UCSD-AML1 (cell line): Measurements from ENCODE around the gene FAM110A.
A peak's percentile ranks its signal among the peaks of the same experiment; 100 is the strongest.
"Not testable (repeated sequence)": the region's sequence is repeated elsewhere in the genome, so short reads cannot be mapped to it uniquely, and the experiment has no call there.

Experiments used
- DNase-seq: peaks from one replicate; lab custom pipeline; 2025; ENCODE audit not compliant: unreplicated experiment; lab: John Stamatoyannopoulos, UW

FAM110A gene

DNA sequence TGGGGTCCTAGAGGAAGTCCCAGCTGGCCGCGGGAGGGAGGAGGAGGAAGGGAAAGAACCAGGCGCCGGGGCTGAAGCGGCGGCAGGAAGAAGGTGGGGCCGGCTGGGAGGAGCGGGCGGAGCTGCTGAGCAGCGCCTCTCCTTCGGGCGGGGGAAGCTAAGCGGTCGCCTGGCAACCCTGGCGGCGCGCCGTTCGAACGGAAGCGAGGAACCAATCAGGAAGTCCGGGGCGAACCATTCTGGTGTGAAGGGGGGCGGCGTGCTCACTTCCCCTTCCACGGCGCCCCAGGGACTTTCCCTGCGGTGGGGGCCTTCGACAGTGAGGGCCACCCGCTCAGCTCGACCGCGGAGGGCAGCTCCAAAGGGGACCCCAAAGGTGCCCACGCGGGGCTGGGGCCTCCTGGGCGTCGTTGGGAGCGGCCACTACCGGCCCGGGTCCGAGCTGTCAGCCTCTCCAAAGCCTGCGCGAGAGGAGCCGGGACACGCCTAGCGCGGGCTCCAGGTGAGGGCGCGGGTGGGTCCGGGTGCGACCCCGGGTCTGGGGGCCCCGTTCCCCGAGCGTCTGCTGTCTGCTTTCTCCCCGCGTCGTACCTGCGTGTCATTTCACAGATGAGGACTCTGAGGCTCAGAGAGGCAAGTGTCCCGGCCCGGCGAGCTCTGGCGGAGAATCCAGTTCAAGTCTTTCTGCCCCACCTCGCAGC is at the start of gene FAM110A:
Gene FAM110A, plus strand, starts transcription at position 266 of the 701 bp plus-strand sequence. CDS start 11,090 bp downstream, outside the sequence.
- DNase-seq, result peak; percentile 97

DNA sequence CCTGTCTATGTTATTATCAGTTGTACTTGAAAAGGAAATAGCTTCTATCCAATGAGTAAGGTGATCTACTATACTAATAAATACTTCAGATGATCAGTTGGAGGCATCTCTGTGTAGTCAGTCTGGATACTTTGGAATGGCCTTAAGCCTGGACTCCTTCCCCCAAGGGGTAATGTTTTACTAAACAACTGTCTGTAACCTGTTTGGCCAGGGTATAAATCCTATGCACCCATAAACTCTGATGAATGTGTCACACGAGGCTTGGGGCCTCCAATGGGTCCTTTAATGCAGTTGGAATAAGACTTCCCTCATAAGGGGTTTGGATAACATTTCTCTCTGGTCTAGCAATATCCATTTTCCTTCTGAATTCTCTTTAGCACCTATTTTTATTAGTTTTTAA is 45.7 kb upstream of the FAM110A start:
- DNase-seq, result no peak

DNA sequence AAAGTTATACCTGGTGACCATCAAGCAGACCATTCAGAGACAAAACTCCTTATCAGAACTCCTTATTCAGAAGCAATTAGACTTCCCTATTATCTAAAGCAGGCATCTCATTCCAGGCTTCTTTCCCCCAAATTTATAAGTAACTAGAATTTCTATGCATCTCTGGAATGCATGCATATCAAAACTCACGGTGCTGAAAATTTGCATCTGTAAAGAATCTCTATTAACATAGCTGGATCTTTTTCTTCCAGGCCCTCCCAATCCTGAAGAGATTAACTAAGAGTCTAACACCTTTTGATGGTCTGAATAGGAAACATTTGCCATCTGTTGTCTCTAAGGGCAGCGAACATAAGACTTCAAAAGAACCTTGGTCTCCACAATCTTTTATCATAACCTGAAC is 42.5 kb upstream of the FAM110A start:
- no peak for DNase-seq

DNA sequence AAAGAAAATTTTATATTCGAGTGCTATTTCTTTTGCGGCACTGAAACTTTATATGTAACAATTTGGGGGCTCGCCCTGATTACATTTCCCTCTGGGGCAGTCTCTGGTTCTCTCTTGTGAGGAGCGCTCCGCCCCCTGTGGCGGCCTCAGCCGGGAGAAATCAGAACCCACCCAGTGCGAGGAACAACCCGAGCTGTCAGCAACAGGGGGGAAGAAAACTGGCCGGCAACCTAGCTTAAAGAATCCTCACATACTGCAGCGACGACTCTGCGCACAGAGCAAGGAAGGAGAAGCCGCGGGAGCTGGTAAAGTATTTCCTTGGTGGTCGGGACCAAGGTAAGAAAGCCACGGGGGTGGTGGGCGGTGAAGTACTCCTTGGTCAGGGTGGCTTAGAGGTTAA is 41.3 kb upstream of the FAM110A start:
- DNase-seq, result no peak

DNA sequence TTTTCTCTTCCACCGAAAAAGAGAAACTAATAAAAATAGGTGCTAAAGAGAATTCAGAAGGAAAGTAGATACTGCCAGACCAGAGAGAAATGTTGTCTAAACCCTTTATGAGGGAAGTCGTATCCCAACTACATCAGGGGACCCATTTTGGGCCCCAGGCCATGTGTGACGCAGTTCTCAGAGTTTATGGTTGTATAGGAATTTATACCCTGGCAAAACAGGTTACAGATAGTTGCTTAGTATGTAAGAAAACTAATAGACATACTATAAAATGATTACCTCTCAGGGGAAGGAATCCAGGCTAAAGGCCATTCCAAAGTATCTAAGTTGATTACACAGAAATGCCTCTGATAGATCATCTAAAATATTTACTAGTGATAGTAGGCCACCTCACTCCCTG is 36.6 kb upstream of the FAM110A start:
- DNase-seq, result no peak

DNA sequence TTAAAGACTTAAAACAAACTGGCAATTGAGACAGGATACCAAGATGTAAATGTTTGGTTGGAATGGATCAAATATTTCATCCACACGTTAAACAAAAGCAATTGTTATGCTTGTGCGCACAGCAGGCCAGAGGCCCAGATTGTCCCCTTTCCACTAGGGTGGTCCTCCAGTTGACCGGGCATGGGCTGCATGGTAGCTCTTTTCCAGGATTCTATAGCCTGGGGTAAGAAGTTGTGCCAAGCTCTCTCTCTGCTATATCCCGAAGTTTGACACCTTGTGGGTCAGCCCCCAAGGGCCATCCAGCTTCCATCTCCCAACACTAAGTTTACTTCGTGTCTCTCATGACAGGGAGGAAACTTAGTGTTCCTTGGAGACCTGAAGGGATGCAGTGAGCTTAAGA is 34.8 kb upstream of the FAM110A start:
- DNase-seq, result not testable (repeated sequence)

DNA sequence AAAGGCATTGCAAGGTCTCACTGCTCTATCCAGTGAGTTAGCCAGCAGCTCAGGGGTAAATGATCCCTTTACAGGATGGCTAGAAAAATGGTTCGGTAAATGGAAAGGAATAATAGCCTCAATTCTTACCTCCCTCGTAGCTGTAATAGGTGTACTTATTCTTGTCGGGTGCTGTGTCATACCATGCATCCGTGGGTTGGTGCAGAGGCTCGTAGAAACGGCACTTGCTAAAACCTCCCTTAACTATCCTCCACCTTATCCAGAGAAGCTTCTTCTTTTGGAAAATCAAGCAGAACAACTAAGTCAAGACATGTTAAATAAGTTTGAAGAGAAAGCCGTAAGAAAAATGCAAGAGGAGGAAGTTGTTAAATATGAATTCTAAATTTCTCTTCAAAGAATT is 33.5 kb upstream of the FAM110A start:
- not testable (repeated sequence) for DNase-seq

DNA sequence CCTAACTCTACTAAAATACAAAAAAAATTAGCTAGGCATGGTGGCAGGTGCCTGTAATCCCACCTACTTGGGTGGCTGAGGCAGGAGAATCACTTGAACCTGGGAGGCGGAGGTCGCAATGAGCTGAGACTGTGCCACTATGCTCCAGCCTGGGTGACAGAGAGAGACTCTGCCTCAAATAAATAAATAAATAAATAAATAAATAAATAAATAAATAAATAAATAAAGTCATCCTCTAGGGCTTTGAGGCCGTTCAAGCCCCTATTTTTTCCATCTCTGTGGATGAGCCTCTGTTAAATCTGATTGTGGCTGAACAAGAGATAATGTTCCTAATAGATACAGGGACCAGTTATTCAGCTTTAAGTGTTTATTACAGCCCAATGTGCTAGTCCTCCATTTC is 31.8 kb upstream of the FAM110A start:
- DNase-seq, result no peak

DNA sequence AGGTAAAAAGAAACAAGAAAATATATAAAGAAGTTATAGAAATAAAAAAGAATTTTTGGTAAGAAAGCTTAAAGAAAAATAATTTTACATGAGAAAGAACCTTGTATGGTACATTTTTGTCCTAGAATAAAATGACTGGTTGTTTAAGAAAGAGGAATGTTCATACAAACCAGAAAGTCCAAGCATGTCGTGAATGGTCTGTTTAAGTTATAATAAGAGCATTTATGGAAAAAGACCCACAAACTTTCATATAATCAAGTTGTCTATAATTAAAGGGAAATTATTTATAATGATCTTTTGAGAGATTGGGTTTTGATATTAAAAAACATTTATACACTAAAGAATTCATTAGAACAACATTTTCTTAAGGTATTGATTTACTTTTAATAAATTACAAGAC is 27.8 kb upstream of the FAM110A start:
- no peak for DNase-seq

DNA sequence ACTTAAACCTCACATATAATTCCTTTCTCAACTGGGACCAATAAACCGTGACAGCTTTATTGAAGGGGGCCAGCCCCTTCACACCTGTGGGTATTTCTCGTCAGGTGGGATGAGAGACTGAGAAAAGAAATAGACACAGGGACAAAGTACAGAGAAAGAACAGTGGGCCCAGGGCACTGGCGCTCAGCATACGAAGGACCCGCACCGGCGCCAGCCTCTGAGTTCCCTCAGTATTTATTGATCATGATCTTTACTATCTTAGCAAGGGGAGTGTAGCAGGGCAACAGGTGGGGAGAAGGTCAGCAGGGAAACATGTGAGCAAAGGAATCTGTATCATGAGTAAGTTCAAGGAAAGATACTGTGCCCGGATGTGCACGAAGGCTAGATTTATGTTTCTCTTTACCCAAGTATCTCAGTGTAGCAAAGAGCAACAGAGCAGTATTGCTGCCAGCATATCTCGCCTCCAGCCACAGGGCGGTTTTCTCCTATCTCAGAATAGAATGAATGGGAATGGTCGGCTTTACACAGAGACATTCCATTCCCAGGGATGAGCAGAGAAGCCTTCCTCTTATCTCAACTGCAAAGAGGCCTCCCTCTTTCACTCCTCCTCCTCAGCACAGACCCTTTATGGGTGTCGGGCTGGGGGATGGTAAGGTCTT is 21.6 kb upstream of the FAM110A start:
- not testable (repeated sequence) for DNase-seq

DNA sequence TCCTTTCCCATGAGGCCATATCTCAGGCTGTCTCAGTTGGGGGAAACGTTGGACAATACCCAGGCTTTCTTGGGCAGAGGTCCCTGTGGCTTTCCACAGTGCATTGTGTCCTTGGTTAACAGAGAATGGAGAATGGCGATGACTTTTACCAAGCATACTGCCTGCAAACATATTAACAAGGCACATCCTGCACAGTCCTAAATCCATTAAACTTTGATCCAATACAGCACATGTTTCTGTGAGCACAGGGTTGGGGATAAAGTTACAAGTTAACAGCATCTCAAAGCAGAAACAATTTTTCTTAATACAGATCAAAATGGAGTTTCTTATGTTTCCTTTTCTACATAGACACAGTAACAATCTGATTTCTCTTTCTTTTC is 21.1 kb upstream of the FAM110A start:
- DNase-seq, result not testable (repeated sequence)

DNA sequence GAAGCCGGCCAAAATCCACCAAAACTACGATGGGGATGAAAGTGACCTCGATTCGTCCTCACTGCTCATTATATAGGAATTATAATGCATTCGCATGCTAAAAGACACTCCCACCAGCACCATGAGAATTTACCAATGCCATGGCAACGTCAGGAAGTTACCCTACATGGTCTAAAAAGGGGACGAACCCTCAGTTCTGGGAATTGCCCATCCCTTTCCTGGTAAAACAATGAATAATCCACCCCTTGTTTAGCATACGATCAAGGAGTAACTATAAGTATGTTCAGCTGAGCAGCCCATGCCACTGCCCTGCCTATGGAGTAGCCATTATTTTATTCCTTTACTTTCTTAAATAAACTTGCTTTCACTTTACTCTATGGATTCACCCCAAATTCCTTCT is 20.1 kb upstream of the FAM110A start:
- no peak for DNase-seq

DNA sequence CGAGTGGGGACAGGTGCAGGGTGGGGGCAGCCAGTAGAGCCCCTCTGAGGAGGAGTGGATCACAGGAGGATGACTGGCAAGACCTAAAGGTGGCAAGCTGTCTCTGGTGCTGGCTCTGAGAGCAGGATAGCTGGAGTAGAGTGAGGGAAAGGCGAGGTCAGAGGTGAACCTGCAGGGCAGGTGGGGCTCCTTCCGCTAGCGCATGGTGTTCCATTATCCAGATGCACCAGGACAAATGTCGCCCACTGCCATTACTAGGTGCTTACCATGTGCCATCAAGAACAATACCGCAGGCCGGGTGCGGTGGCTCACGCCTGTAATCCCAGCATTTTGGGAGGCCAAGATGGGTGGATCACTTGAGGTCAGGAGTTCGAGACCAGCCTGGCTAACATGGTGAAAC is 18.3 kb upstream of the FAM110A start:
- no peak for DNase-seq

DNA sequence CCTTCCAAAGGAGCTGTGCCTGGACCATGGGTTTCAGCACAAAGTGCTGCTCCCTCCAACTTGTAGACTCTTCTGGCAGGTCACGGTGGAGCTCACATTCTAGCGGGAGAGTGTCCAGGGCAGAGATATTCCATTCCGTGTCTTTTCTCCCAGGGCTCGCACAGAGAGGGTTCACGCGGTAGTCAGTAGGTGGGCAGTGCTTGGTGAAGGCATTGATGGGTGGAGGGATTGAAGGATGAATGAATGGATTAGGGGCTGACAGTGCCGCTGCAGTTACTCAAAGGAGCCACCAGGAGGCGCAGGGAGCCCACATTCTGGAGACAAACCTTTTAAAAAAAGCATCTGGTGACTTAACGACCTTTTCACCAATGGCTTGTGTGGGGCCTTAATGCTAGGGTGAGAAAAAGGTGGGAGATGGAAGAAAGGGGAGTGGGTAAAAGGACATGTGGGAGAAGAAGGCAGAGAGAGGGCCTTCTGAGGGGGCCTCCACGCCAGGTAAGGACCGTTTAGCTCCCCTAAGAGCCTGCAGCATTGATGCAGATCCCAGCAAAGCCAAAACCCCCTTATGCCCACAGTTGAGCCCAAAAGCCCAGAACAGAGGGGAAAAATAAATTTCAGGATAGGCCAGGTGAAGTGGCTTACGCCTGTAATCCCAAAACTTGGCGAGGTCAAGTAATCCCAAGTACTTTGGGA is 17.5 kb upstream of the FAM110A start:
- DNase-seq, result peak; percentile 61

DNA sequence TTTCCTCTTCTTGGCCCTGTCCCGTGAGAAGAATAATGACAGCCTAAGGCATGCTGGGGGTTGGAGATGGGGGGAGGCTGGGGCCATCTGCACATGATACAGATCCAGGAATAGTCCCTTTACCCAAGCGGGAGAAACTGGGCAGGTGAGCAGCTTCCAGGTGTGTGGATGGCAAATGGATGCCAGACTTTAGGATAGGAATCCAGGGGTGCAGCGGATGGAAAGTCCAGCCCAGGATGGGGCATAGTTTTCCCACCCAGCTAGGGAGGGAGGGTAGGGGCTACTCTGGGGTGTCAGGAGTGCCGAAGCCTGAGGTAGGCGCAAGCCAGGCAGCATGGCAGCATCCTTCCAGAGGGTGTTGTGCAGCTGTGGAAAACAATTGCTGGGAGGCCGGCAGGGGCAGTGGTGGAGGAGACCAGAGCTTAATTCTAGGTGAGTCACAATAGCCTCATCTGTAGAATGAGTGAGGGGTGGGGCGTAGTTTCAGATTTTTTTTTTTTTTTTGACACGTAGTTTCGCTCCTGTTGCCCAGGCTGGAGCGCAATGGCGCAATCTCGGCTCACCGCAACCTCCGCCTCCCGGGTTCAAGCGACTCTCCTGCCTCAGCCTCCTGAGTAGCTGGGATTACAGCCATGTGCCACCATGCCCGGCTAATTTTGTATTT is 15.4 kb upstream of the FAM110A start:
- DNase-seq, result no peak

DNA sequence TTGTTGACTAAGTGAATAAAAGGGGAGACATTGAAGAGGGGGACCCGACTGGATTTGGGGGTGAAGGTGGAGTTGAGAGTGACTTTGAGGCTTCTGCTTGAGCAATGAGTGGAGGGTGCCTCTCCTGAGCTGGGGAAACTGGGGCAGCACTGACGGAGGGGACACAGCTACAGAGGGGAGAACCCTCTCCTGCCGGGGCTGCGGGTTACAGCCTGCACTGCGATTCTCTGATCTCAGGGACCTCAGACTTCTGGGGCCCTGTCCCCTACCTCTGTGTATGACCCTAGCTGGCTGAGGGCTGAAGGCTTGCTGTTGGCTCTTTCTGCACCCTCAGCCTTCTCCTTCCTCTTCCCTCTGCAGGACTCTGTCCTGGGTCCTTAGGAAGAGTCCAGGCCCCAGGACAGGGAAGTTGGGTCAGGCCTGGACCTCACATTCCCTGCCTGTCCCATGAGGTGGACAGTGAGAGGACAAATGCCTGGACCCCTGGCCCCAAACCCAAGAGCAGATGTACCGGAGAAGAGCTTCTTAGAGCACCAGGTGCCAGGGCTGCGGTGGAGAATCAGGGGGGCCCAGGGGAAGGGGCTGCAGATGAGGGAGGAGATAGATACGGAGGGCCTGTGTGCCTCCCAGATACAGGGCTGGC is 13.7 kb upstream of the FAM110A start:
- DNase-seq, result no peak

DNA sequence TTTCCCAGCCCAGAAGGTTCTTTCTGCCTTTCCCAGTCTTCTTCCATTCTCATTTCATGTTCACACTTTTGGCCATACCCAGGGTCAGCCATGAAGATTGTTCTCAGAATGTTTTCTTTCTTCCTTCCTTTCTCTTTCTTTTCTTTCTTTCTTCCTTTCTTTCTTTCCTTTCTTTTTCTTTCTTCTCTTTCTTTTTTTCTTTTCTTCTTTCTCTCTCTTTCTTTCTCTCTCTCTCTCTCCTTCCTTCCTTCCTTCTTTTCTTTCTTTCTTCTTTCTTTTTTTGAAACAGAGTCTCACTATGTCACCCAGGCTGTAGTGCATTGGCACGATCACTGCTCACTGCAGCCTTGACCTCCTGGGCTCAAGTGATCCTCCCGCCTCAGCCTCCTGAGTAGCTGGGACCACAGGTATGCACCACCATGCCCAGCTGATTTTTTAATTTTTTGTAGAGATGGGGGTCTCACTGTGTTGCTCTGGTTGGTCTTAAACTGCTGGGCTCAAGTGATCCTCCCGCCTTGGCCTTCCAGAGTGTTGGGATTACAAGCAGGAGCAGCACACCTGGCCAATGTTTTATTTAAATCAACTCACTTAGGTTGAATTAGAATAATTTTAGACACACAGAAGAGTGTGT is 13.1 kb upstream of the FAM110A start:
- DNase-seq, result no peak

DNA sequence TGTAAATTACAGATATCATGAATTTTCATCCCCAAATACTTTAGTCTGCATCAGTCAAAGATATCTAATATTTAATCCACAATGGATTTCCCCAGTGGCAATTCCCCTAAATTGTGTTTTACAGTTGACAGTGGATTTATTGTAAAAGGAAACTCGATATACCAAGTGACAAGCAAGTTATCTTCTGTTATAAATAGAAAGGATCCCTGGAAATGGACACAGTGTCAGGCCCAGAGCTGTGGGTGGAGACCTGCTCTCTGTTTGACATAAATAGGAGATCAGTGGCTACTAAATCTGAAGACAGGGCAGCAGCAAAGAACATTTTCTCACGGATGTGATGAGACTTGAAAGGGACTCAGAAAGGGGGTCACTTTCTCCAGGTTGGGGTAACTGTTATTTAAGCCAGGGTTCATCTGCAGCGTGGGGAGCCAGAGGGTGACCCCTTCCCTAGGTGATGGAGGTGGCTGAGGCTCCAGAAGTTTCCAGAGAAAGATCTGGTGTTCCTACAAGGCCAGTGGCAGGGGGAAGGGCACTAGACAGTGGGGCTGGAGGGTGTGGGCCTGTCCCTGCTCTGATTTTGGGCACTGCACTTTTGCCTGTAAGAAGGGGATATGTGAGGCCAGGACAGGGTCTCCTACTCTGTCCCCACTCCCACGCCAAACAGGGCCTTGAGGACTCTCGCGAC is 12.3 kb upstream of the FAM110A start:
- no peak for DNase-seq

DNA sequence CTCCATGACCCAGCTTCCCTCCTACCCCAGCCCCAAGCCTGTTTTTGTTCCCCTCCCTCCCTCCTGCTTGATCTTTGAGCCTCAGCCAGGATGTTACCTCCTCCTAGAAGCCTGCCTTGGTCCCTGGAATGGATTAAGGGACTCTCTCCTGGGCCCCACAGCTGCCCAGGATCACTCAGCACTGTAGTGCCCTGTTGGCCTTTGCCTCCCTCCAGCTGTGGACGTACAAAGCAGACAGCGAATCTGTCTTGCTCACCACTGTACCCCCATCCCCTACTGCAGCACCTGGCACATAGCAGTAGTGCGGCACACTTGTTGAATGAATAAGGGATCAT is 11.8 kb upstream of the FAM110A start:
- DNase-seq, result no peak
